ENCODE results near the gene USP27X.

USP27X gene

DNA sequence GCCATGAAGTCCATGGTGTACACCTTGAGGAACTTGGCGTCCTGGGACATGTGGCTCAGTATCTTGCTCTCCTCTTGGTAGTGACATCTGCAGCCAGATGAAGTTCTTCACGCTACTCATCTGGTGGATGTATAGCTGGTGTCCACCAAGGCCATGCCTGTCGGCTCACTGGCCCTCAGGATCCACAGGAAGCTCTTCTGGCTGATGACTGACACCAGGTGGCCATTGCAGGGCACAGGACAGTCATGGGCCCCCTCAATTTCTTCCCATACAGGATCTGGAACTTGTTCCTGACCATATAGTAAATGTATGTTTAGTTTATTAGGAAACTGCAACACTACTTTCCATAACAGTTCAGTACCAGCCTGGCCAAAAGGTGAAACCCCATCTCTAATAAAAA lies 32.8 kb downstream of the USP27X start:
- TF ChIP-seq, protein P1, sequence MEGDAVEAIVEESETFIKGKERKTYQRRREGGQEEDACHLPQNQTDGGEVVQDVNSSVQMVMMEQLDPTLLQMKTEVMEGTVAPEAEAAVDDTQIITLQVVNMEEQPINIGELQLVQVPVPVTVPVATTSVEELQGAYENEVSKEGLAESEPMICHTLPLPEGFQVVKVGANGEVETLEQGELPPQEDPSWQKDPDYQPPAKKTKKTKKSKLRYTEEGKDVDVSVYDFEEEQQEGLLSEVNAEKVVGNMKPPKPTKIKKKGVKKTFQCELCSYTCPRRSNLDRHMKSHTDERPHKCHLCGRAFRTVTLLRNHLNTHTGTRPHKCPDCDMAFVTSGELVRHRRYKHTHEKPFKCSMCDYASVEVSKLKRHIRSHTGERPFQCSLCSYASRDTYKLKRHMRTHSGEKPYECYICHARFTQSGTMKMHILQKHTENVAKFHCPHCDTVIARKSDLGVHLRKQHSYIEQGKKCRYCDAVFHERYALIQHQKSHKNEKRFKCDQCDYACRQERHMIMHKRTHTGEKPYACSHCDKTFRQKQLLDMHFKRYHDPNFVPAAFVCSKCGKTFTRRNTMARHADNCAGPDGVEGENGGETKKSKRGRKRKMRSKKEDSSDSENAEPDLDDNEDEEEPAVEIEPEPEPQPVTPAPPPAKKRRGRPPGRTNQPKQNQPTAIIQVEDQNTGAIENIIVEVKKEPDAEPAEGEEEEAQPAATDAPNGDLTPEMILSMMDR (conservative IDR thresholded peaks at IDR 0.05; ENCODE audit: low read length): no peak
- DNase-seq (ENCODE audit: low read depth): no peak
- no peak overlapping the region for H3K4me3 ChIP-seq (ENCODE audit: low read length)

DNA sequence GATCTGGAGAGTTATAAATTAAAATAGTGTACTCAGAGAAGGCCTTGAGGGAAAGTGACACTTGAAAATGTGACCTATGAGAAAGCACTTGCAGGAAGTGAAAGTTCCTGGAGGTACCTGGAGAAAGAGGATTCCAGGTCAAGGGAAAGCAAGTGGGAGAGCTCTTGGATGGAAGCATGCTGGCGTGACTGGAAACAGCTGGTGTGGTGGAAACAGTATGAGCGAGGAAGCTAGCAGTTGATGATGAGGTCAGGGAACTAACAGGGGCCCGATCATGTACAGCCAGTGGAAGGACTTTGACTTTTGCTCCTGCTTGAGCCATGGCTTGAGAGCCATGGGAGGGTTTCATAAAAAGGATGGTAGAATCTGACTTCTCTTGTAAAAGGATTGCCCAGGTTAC lies 33.6 kb downstream of the USP27X start:
- no peak overlapping the region for H3K4me3 ChIP-seq (ENCODE audit: low read length)
- DNase-seq (ENCODE audit: low read depth): no peak
- TF ChIP-seq, protein P1 (conservative IDR thresholded peaks at IDR 0.05; ENCODE audit: low read length): no peak

DNA sequence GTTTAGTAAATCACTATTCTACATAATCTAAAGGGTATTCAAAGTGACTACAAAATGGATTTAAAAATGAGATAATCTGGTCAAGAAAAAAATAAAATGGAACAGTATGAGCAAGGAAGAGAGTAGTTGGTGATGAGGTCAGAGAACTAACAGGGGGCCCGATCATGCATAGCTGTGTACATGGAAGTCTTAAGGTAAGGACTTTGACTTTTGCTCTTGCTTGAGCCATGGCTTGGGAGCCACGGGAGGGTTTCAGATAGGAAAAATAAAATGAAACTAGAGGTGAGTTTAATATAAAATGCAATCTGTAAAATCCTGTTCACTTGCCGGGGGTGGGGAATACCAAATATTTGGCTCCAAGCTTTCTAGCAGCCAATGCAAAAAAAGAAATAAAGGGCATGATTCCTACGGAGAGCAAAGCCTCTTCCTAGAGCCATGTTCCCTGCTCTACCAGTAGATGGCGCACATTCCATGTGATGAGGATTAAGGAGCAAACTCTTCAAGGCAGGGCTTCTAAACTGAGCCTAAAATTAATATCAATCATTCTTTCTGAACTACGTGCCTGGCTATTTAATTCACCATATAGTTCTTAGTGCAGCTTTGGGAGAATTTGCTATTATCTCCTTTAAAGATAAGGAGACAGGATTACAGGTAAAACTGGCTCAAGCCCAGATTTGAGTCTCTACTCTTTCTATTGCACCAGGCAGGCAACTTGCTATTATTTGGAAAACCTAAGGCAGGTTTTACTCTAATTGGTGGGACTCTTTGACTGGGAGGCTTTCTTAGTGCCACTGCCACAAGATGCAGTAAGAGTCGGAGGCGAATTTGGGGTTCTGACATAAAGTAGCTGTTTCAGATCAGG lies 36.3 kb downstream of the USP27X start:
- TF ChIP-seq, protein P1 (conservative IDR thresholded peaks at IDR 0.05; ENCODE audit: low read length): peak; percentile 86
- DNase-seq (ENCODE audit: low read depth): peak; percentile 50
- H3K4me3 ChIP-seq (ENCODE audit: low read length): no peak overlapping the region

DNA sequence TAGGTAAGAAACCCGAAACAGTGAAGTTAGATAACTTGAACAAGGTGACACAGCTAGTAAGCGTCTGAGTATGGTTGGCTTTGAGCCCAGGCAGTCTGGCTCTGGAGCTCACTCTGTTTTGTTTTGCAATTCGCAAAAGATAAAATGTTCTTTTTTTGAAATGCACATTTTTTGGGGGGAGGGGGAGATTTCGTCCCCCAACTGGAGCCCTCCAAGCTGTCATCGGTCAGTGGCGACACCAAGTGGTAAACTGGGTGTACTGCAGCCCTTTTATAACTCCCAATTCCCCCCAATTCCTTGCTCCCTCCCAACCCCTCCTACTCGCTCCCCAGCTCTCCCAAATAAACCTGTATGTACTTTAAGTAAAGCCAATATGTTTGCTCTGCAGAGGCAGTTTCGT lies 40.3 kb downstream of the USP27X start:
- peak; percentile 60 for DNase-seq (ENCODE audit: low read depth)
- H3K4me3 ChIP-seq (ENCODE audit: low read length): no peak overlapping the region
- TF ChIP-seq, protein P1 (conservative IDR thresholded peaks at IDR 0.05; ENCODE audit: low read length): peak; percentile 74

DNA sequence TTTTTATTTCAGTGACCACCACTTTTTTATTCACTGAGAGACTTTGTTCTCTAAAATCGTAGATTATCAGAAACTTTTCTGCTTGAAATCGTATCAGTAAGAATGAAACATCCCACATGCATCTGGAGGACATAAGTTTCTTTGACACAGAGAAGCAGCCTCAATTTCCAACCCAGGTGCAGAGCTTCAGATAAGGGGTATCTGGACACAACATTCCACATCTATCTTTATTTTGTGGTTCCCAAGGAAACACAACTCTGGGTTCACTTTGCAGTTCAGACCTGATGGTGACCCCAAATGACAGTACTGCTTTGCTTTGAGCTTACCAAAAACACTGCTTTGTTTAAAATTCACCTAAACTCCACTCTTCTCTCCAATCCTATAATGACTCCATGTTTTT lies 41.8 kb downstream of the USP27X start:
- DNase-seq (ENCODE audit: low read depth): no peak
- TF ChIP-seq, protein P1 (conservative IDR thresholded peaks at IDR 0.05; ENCODE audit: low read length): no peak
- no peak overlapping the region for H3K4me3 ChIP-seq (ENCODE audit: low read length)

DNA sequence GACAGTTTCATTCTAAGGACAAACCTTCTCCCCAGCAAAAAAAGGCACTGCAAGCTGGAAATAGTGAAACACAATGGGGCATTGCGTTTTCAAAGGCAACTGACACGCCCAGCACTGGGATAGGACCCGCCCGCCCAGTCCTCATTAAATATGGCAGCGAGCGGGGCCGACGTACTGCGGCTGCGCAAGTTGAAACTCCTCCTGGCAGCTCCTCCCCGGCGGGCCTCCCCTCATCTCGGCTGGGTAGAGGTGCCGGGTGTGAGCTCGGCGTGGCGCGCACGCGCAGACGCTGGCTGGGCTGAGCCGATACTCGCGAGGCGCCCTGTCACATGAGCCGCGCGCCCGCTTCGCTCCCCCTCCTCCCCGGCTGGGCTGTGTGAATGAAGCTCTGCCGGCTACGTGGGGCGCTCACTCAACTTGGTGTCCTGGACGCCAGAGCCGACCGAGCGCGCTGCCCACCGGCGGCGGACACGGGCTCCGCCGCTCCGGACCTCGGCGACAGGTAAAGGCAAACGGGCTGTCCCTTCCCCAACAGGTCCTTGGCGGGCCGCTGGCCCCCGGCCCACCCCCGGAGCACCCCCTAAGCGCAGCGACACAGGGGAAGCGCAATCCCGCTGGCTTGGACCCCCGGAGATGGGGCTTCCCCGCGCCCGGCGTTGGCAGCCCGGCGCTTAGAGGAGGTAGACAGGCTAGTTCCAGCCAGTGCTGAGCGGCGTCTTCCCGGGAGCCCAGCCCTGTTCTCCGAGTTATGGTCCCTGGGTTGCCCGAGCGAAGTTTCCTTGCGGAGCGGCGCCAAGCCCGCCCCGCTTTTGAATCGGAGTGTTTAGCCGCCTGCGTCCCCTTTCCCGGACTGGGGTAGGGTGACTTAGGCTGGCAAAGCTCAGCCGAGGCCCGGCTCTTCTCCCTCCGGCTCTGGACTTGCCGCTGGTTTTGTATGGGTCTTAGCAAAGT lies 43.3 kb downstream of the USP27X start, which contains the start of gene CLCN5:
TSS of gene CLCN5 (plus strand) at position 306 of the 951 bp plus-strand sequence. CDS start 2,703 bp downstream, outside the sequence.
- peak; percentile 91 for DNase-seq (ENCODE audit: low read depth)
- TF ChIP-seq, protein P1 (conservative IDR thresholded peaks at IDR 0.05; ENCODE audit: low read length): no peak

More for the DNA sequence above, 43.3 kb downstream of the USP27X start, which contains the start of gene CLCN5:
- peak within 1 kb of the TSS; percentile 65 for H3K4me3 ChIP-seq (ENCODE audit: low read length)

All from AG10803 (cell line).